Memory B cell (primary cell): ENCODE data around the gene AGMAT.
A peak's percentile ranks its signal among the peaks of the same experiment; 100 is the strongest.
"Not testable (repeated sequence)": the region's sequence is repeated elsewhere in the genome, so short reads cannot be mapped to it uniquely, and the experiment has no call there.

Experiments used
- ATAC-seq: fragments of 150-1000 bp; cut with Tn5 transposase; 2 replicates; pipeline ENCODE4 v1.10.0; 2021; ENCODE audit warnings: low read depth, mild to moderate bottlenecking, moderate library complexity
- DNase-seq, 2 donors: peaks; one replicate each; pipeline ENCODE4 v3.0.0; 2022; ENCODE audit warnings: low spot score in 2 of 2
- H3K27ac Mint-ChIP-seq: one replicate; pipeline ENCODE4 v1.8.0; 2022; ENCODE audit warnings: mild to moderate bottlenecking, moderate library complexity, mixed read lengths
- H3K27me3 Mint-ChIP-seq: one replicate; pipeline ENCODE4 v1.8.0; 2022; ENCODE audit warnings: mixed read lengths
- H3K36me3 Mint-ChIP-seq: one replicate; pipeline ENCODE4 v1.8.0; 2022; ENCODE audit warnings: mild to moderate bottlenecking, mixed read lengths
- H3K4me1 Mint-ChIP-seq: one replicate; pipeline ENCODE4 v1.8.0; 2022; ENCODE audit warnings: mixed read lengths
- H3K4me3 Mint-ChIP-seq: one replicate; pipeline ENCODE4 v1.8.0; 2022; ENCODE audit warnings: mild to moderate bottlenecking, moderate library complexity, mixed read lengths
- H3K9me3 Mint-ChIP-seq: one replicate; pipeline ENCODE4 v1.8.0; 2022; ENCODE audit warnings: mixed read lengths

AGMAT gene

GRCh38 chr1:15618655-15619525, 34.0 kb upstream of the AGMAT start:
- no peaks in the 10 kb centered on the region for H3K9me3 Mint-ChIP-seq
- no peaks in the 10 kb centered on the region for H3K27me3 Mint-ChIP-seq
- peaks cover 35% of the 10 kb centered on the region for H3K4me1 Mint-ChIP-seq
- H3K4me3 Mint-ChIP-seq: peak overlapping the region; percentile 95
- H3K36me3 Mint-ChIP-seq: peaks cover 5% of the 10 kb centered on the region
- no peak for DNase-seq
- peak overlapping the region; percentile 95 for H3K27ac Mint-ChIP-seq
- no peak for ATAC-seq

- peak overlapping the region; percentile 95 for H3K27ac Mint-ChIP-seq
- peaks cover 35% of the 10 kb centered on the region for H3K4me1 Mint-ChIP-seq
- no peaks in the 10 kb centered on the region for H3K9me3 Mint-ChIP-seq
- DNase-seq (no peak), ATAC-seq (peak; percentile 21)
- peaks cover 5% of the 10 kb centered on the region for H3K36me3 Mint-ChIP-seq
- peak overlapping the region; percentile 95 for H3K4me3 Mint-ChIP-seq
- no peaks in the 10 kb centered on the region for H3K27me3 Mint-ChIP-seq
Observed at GRCh38 chr1:15618077-15618654, 33.3 kb upstream of the AGMAT start.

DNA sequence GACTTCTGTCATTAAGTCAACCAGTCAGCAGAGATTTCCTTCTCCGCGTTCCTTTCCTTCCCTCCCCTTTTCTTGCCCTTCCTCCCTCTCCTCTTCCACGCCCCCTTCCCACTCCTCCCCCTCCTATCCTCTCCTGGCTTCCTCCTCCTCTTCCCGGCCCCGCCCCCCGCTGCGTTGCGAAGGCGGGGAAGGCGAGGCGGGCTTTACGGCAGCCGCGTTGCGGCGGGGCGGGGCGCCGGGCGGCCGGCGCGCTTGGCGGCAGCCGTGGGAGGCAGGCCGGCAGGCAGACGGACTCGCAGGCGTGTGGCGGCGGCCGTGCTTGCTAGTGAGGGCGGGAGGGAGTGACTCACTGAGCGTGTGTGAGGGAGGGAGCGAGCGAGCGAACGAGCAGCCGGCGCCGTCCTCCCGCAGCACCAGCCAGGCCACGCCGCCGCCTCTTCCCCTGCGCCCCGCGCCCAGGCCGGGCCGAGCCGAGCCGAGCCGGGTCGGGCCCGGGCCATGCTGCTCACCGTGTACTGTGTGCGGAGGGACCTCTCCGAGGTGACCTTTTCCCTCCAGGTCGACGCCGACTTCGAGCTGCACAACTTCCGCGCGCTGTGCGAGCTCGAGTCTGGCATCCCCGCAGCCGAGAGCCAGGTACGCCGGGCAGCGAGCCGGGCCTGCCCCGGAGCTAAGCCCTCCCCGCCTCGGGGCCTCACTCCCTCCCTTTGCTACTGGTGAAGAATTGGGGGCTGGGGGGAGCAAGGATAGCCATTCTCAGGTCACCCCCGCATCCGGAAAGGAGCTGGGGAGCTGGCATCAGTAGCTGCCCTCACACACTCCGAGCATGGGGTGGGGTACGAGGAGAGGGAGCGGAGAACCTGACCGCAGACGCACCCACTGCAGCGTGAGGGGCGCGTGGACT, 32.6 kb upstream of the AGMAT start, which contains the start of gene DDI2:
Gene DDI2 (plus strand): TSS at position 286 of the 904 bp plus-strand sequence. CDS start 213 bp downstream, at position 499.
- H3K27me3 Mint-ChIP-seq: no peaks in the 10 kb centered on the region
- H3K4me3 Mint-ChIP-seq: peak within 1 kb of the TSS; percentile 95
- ATAC-seq: peak; percentile 87
- H3K9me3 Mint-ChIP-seq: no peaks in the 10 kb centered on the region
- peak within 1 kb of the TSS; percentile 95 for H3K27ac Mint-ChIP-seq
- H3K4me1 Mint-ChIP-seq: peaks cover 30% of the 10 kb centered on the region
- H3K36me3 Mint-ChIP-seq: peaks cover 1% of the 10 kb centered on the region
- DNase-seq: peak; percentile 83 to 84

GRCh38 chr1:15616373-15617172, 31.7 kb upstream of the AGMAT start:
- ATAC-seq (peak; percentile 29), DNase-seq (no peak)
- Mint-ChIP-seq H3K4me3 (peak overlapping the region; percentile 95), H3K4me1 (peaks cover 26% of the 10 kb centered on the region), H3K27me3 (no peaks in the 10 kb centered on the region), H3K9me3 (no peaks in the 10 kb centered on the region), H3K36me3 (no peaks in the 10 kb centered on the region), H3K27ac (peak overlapping the region; percentile 95)

- ATAC-seq (no peak), DNase-seq (no peak)
- Mint-ChIP-seq H3K4me3 (no peak overlapping the region), H3K27ac (no peak overlapping the region), H3K36me3 (no peaks in the 10 kb centered on the region), H3K27me3 (no peaks in the 10 kb centered on the region), H3K4me1 (no peaks in the 10 kb centered on the region), H3K9me3 (no peaks in the 10 kb centered on the region)
Observed at GRCh38 chr1:15610167-15610566, 25.3 kb upstream of the AGMAT start.

GRCh38 chr1:15609631-15610030, 24.8 kb upstream of the AGMAT start:
- H3K9me3 Mint-ChIP-seq: no peaks in the 10 kb centered on the region
- no peaks in the 10 kb centered on the region for H3K27me3 Mint-ChIP-seq
- no peak for ATAC-seq
- no peak for DNase-seq
- H3K27ac Mint-ChIP-seq: no peak overlapping the region
- no peaks in the 10 kb centered on the region for H3K4me1 Mint-ChIP-seq
- H3K36me3 Mint-ChIP-seq: no peaks in the 10 kb centered on the region
- no peak overlapping the region for H3K4me3 Mint-ChIP-seq

GRCh38 chr1:15605398-15606383, 20.8 kb upstream of the AGMAT start:
- H3K27ac Mint-ChIP-seq: no peak overlapping the region
- DNase-seq (no peak), ATAC-seq (no peak)
- H3K9me3 Mint-ChIP-seq: no peaks in the 10 kb centered on the region
- H3K27me3 Mint-ChIP-seq: no peaks in the 10 kb centered on the region
- peaks cover 5% of the 10 kb centered on the region for H3K4me1 Mint-ChIP-seq
- no peak overlapping the region for H3K4me3 Mint-ChIP-seq
- no peaks in the 10 kb centered on the region for H3K36me3 Mint-ChIP-seq

- H3K4me1 Mint-ChIP-seq, H3K36me3 Mint-ChIP-seq, H3K27me3 Mint-ChIP-seq, H3K27ac Mint-ChIP-seq, H3K4me3 Mint-ChIP-seq, ATAC-seq, DNase-seq, H3K9me3 Mint-ChIP-seq: not testable (repeated sequence)
Observed at GRCh38 chr1:15604400-15604799, 19.5 kb upstream of the AGMAT start.

- not testable (repeated sequence) for ATAC-seq, H3K4me1 Mint-ChIP-seq, DNase-seq, H3K9me3 Mint-ChIP-seq, H3K27me3 Mint-ChIP-seq, H3K36me3 Mint-ChIP-seq
- Mint-ChIP-seq H3K4me3 (peak overlapping the region; percentile 86), H3K27ac (peak overlapping the region; percentile 86)
Observed at GRCh38 chr1:15603966-15604282, 19.1 kb upstream of the AGMAT start.

DNA sequence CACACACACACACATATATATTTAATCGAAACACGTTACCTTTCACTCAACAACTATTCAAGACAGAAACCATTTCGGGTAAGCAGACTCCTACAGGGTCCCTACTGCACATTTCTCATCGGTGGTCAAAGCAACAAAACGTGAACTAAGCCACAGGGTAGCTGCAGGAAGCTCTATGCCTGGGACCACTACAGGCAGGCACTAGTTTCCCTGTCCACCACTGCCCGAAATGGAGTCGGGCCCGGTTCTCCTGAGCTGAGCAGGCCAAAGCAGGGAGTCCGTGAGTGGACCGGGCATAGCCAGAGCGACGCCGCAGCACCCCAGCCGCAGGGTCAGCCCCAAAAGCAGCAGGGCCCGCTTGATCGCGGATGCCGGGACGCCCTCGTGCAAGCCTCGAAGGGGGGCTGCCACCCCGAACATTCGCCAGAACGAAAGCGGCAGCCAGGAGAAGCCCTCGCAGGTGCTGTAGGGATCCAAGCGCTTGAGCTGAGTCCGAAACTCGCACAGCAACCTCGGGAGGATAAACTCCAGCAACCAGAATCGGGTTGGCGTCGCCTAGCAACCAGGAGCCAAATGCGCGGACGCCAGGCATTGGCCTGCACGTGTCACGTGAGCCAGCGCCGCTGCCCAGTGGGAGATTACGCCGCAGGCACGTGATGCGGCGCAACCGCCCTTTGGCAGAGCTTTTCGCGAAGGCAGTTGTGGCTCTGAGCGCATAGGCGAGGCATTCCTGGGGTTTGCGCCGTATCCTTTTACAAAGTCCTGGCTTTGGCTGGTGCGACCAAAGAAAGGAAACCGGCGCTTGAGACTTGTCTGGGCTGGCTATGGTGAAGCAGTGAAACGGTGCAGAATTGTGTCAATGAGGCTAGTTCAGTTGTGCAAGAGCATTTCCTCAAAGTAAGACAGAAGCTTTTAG, 18.5 kb upstream of the AGMAT start:
- DNase-seq: peak; percentile 82 to 88

GRCh38 chr1:15598436-15598835, 13.6 kb upstream of the AGMAT start:
- Mint-ChIP-seq H3K27me3 (no peaks in the 10 kb centered on the region), H3K27ac (no peak overlapping the region), H3K4me3 (no peak overlapping the region), H3K9me3 (no peaks in the 10 kb centered on the region), H3K4me1 (peaks cover 2% of the 10 kb centered on the region), H3K36me3 (no peaks in the 10 kb centered on the region)
- DNase-seq: no peak
- no peak for ATAC-seq

More for the DNA sequence above, 18.5 kb upstream of the AGMAT start:
- H3K27me3 Mint-ChIP-seq: no peaks in the 10 kb centered on the region
- peaks cover 5% of the 10 kb centered on the region for H3K4me1 Mint-ChIP-seq
- ATAC-seq: peak; percentile 98
- H3K36me3 Mint-ChIP-seq: no peaks in the 10 kb centered on the region
- peak overlapping the region; percentile 86 for H3K4me3 Mint-ChIP-seq
- no peaks in the 10 kb centered on the region for H3K9me3 Mint-ChIP-seq
- H3K27ac Mint-ChIP-seq: peak overlapping the region; percentile 86
